DND-41 (cell line): Measurements from ENCODE around the gene DNAAF5.
"Not testable (repeated sequence)": the region's sequence is repeated elsewhere in the genome, so short reads cannot be mapped to it uniquely, and the experiment has no call there.

Experiments used
- ATAC-seq: fragments of 200-7000 bp; cut with Tn5 transposase; 3 replicates; pipeline ENCODE4 v1.9.1; 2021; ENCODE audit warnings: low read depth; ENCODE audit not compliant: insufficient read depth
- DNase-seq: peaks from one replicate; pipeline ENCODE4 v3.0.0-alpha.2; 2020
- H2AFZ ChIP-seq: 2 replicates; pipeline ENCODE4 v1.6.0; 2012; ENCODE audit warnings: low read depth, low read length
- H3K27ac ChIP-seq: 2 replicates; pipeline ENCODE4 v1.5.1; 2012; ENCODE audit warnings: low read length, inconsistent platforms
- H3K27me3 ChIP-seq: fragments of 200-600 bp; sonication (generic); 2 replicates; pipeline ENCODE4 v1.6.0; 2012; ENCODE audit warnings: low read length, mild to moderate bottlenecking, inconsistent platforms; ENCODE audit not compliant: insufficient read depth, poor library complexity
- H3K36me3 ChIP-seq: 2 replicates; pipeline ENCODE4 v1.5.1; 2012; ENCODE audit warnings: low read length, inconsistent platforms; ENCODE audit not compliant: insufficient read depth
- H3K4me1 ChIP-seq: 2 replicates; pipeline ENCODE4 v1.5.1; 2012; ENCODE audit warnings: mild to moderate bottlenecking, low read length; ENCODE audit not compliant: insufficient read depth
- H3K4me2 ChIP-seq: 2 replicates; pipeline ENCODE4 v1.6.0; 2012; ENCODE audit warnings: mild to moderate bottlenecking, moderate library complexity, low read length, inconsistent platforms; ENCODE audit not compliant: insufficient read depth
- H3K4me3 ChIP-seq, 2 experiments: fragments of 200-600 bp in 1 of 2; shearing (Covaris generic) in 1 of 2; 2 replicates each; pipeline ENCODE4 v1.5.1; 2012 to 2016; ENCODE audit warnings: inconsistent platforms in 2 of 2, low read length in 2 of 2, mild to moderate bottlenecking in 2 of 2, low read depth in 1 of 2, moderate library complexity in 1 of 2
- H3K79me2 ChIP-seq: 2 replicates; pipeline ENCODE4 v1.6.0; 2012; ENCODE audit warnings: low read length, inconsistent platforms; ENCODE audit not compliant: insufficient read depth
- H3K9ac ChIP-seq: 2 replicates; pipeline ENCODE4 v1.6.0; 2012; ENCODE audit warnings: low read depth, mild to moderate bottlenecking, inconsistent platforms, low read length, moderate library complexity
- H3K9me3 ChIP-seq: 2 replicates; pipeline ENCODE4 v1.5.1; 2012; ENCODE audit warnings: low read length, moderate library complexity, mild to moderate bottlenecking, inconsistent platforms; ENCODE audit not compliant: insufficient read depth, severe bottlenecking
- H4K20me1 ChIP-seq: 2 replicates; pipeline ENCODE4 v1.6.0; 2012; ENCODE audit warnings: low read length; ENCODE audit not compliant: insufficient read depth
- EZH2 ChIP-seq: IDR thresholded peaks from 3 replicates; pipeline ENCODE4 v1.6.1; 2012; ENCODE audit warnings: borderline replicate concordance, low read depth, mild to moderate bottlenecking, moderate library complexity, low read length, inconsistent platforms; ENCODE audit not compliant: severe bottlenecking
- TF ChIP-seq, protein P1 (sequence below): IDR thresholded peaks from 2 replicates; pipeline ENCODE4 v1.5.1; 2012; ENCODE audit warnings: borderline replicate concordance, low read length, moderate library complexity, mild to moderate bottlenecking; ENCODE audit not compliant: poor library complexity, severe bottlenecking; ENCODE audit errors: extremely low read depth

Gene DNAAF5

GRCh38 chr7:741191-741671 lies 14.7 kb downstream of the DNAAF5 start:
- no peaks in the 10 kb centered on the region for H3K9me3 ChIP-seq
- ATAC-seq (no peak), DNase-seq (no peak)
- H3K4me3 ChIP-seq = no peak overlapping the region
- peaks cover 51% of the 10 kb centered on the region for H3K79me2 ChIP-seq
- no peak overlapping the region for H2AFZ ChIP-seq
- no peak overlapping the region for H3K9ac ChIP-seq
- H4K20me1 ChIP-seq = peaks cover 32% of the 10 kb centered on the region
- no peak overlapping the region for H3K4me2 ChIP-seq
- H3K36me3 ChIP-seq = peaks cover 70% of the 10 kb centered on the region
- H3K27me3 ChIP-seq = no peaks in the 10 kb centered on the region
- TF ChIP-seq EZH2 = no peak
- TF ChIP-seq, protein P1, sequence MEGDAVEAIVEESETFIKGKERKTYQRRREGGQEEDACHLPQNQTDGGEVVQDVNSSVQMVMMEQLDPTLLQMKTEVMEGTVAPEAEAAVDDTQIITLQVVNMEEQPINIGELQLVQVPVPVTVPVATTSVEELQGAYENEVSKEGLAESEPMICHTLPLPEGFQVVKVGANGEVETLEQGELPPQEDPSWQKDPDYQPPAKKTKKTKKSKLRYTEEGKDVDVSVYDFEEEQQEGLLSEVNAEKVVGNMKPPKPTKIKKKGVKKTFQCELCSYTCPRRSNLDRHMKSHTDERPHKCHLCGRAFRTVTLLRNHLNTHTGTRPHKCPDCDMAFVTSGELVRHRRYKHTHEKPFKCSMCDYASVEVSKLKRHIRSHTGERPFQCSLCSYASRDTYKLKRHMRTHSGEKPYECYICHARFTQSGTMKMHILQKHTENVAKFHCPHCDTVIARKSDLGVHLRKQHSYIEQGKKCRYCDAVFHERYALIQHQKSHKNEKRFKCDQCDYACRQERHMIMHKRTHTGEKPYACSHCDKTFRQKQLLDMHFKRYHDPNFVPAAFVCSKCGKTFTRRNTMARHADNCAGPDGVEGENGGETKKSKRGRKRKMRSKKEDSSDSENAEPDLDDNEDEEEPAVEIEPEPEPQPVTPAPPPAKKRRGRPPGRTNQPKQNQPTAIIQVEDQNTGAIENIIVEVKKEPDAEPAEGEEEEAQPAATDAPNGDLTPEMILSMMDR = no peak
- H3K27ac ChIP-seq = no peak overlapping the region
- no peaks in the 10 kb centered on the region for H3K4me1 ChIP-seq

GRCh38 chr7:741850-742249 lies 15.4 kb downstream of the DNAAF5 start:
- Histone ChIP-seq H2AFZ (no peak overlapping the region), H3K27me3 (no peaks in the 10 kb centered on the region), H3K79me2 (peaks cover 51% of the 10 kb centered on the region), H3K9me3 (no peaks in the 10 kb centered on the region), H3K4me2 (no peak overlapping the region), H3K36me3 (peaks cover 71% of the 10 kb centered on the region), H3K4me3 (no peak overlapping the region), H4K20me1 (peaks cover 31% of the 10 kb centered on the region), H3K4me1 (no peaks in the 10 kb centered on the region), H3K27ac (no peak overlapping the region), H3K9ac (no peak overlapping the region)
- ATAC-seq = 0 out of 3 replicates have a peak, but pooled peaks have one; percentile 17
- no peak for TF ChIP-seq EZH2
- TF ChIP-seq, protein P1 = no peak
- DNase-seq = no peak

DNA sequence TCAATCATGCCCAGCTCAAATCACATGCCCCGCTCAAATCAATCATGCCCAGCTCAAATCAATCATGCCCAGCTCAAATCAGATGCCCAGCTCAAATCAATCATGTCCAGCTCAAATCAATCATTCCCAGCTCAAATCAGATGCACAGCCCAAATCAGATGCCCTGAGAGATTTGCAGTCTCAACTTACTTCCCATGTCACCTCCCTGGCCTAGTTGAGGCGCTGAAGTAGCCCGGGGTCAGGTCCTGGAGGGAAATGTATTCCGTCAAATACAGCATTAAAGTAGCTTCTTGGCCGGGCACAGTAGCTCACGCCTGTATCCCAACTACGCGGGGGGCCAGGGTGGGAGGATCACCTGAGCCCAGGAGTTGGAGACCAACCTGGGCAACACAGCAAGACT lies 16.3 kb downstream of the DNAAF5 start:
- Histone ChIP-seq H3K9me3 (no peaks in the 10 kb centered on the region), H2AFZ (no peak overlapping the region), H3K4me2 (no peak overlapping the region), H3K27ac (no peak overlapping the region), H3K27me3 (no peaks in the 10 kb centered on the region), H4K20me1 (peaks cover 33% of the 10 kb centered on the region), H3K4me1 (no peaks in the 10 kb centered on the region), H3K9ac (no peak overlapping the region), H3K36me3 (peaks cover 68% of the 10 kb centered on the region), H3K79me2 (peaks cover 51% of the 10 kb centered on the region), H3K4me3 (no peak overlapping the region)
- DNase-seq (no peak), ATAC-seq (no peak)
- TF ChIP-seq EZH2 = no peak
- TF ChIP-seq, protein P1 = no peak

DNA sequence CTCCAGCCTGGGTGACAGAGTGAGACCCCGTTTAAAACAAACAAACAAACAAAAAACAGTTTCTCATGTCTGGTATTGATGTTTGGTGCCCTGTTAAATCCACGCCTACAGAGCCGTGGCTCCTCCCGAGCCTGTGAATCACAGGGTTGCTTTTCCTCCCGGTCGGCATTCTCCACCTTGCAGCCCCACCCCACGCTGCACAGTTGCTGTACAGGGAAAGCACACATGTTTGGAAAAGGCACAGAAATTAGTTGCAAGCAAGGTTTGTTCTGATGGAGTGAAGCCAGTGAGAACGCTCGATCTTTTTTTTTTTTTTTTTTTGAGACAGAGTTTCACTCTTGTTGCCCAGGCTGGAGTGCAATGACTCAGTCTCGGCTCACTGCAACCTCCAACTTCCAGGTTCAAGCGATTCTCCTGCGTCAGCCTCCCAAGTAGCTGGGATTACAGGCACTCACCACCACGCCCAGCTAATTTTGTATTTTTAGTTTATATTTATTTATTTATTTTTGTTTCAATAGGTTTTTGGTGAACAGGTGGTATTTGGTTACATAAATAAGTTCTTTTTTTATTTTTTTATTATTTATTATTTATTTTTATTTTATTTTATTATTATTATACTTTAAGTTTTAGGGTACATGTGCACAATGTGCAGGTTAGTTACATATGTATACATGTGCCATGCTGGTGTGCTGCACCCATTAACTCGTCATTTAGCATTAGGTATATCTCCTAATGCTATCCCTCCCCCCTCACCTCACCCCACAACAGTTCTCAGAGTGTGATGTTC lies 17.0 kb downstream of the DNAAF5 start:
- not testable (repeated sequence) for ATAC-seq, H3K27ac ChIP-seq, H3K9me3 ChIP-seq, H3K4me2 ChIP-seq, H3K4me1 ChIP-seq, H3K4me3 ChIP-seq, H3K27me3 ChIP-seq, H3K9ac ChIP-seq, H2AFZ ChIP-seq, DNase-seq
- Histone ChIP-seq H4K20me1 (peaks cover 31% of the 10 kb centered on the region), H3K79me2 (peaks cover 47% of the 10 kb centered on the region), H3K36me3 (peaks cover 66% of the 10 kb centered on the region)

GRCh38 chr7:744128-744520 lies 17.6 kb downstream of the DNAAF5 start:
- H2AFZ ChIP-seq, DNase-seq, H3K4me2 ChIP-seq, H3K9me3 ChIP-seq, H3K27me3 ChIP-seq, H3K9ac ChIP-seq, H3K27ac ChIP-seq, H3K4me3 ChIP-seq, ATAC-seq, H3K4me1 ChIP-seq: not testable (repeated sequence)
- H4K20me1 ChIP-seq = peaks cover 29% of the 10 kb centered on the region
- H3K79me2 ChIP-seq = peaks cover 47% of the 10 kb centered on the region
- H3K36me3 ChIP-seq = peaks cover 66% of the 10 kb centered on the region
